Loucy (cell line): ENCODE data around the gene COL4A3.

Experiments used
- CTCF ChIP-seq: fragments of 200-600 bp; sonication (generic); conservative IDR thresholded peaks from 2 replicates; pipeline ENCODE4 v1.5.1; 2014; ENCODE audit warnings: mild to moderate bottlenecking, antibody characterized with exemption, low read length
- EZH2phosphoT487 ChIP-seq: fragments of 200-600 bp; IDR thresholded peaks from 2 replicates; pipeline ENCODE4 v1.6.1; 2018; ENCODE audit warnings: antibody characterized with exemption, mild to moderate bottlenecking, moderate library complexity, borderline replicate concordance

GRCh38 chr2:227163485-227163997, 883 bp upstream of the COL4A3 start:
- no peak for TF ChIP-seq CTCF
- no peak for TF ChIP-seq EZH2phosphoT487
